ENCODE data around the gene MAMDC2.

GRCh38 chr9:70042461-70043215 is 1.0 kb upstream of the MAMDC2 start:
- TF ChIP-seq POLR2A (IDR thresholded peaks at IDR 0.05; ENCODE audit: low read length) (no peak), SMC3 (IDR thresholded peaks at IDR 0.05) (no peak), CTCF (IDR thresholded peaks at IDR 0.05) (no peak), ESRRA (IDR thresholded peaks at IDR 0.05; ENCODE audit: borderline replicate concordance, low read length) (no peak)
